Activated CD4-positive, alpha-beta T cell treated with anti-CD3 and anti-CD28 coated beads for 4 hours (primary cell): ENCODE results near the gene KCNB1.
"Not testable (repeated sequence)": the region's sequence is repeated elsewhere in the genome, so short reads cannot be mapped to it uniquely, and the experiment has no call there.

Experiments used
- DNase-seq, 2 donors: peaks; one replicate each; pipeline ENCODE4 v3.0.0-alpha.2; 2020

The KCNB1 gene

GRCh38 chr20:49432550-49432949 lies 49.9 kb downstream of the KCNB1 start:
- no peak for DNase-seq

GRCh38 chr20:49431329-49431728 lies 51.1 kb downstream of the KCNB1 start:
- DNase-seq = no peak

GRCh38 chr20:49430320-49430719 lies 52.1 kb downstream of the KCNB1 start:
- no peak for DNase-seq

- no peak for DNase-seq
Observed at GRCh38 chr20:49427751-49428518, 54.5 kb downstream of the KCNB1 start.

GRCh38 chr20:49426873-49427272 lies 55.6 kb downstream of the KCNB1 start:
- no peak for DNase-seq

- DNase-seq = no peak
Observed at GRCh38 chr20:49426395-49426794, 56.1 kb downstream of the KCNB1 start.

- DNase-seq = no peak
Observed at GRCh38 chr20:49424536-49424935, 57.9 kb downstream of the KCNB1 start.

- no peak for DNase-seq
Observed at GRCh38 chr20:49422161-49422560, 60.3 kb downstream of the KCNB1 start.

- DNase-seq = no peak
Observed at GRCh38 chr20:49420811-49421295, 61.6 kb downstream of the KCNB1 start.

- DNase-seq = no peak
Observed at GRCh38 chr20:49420292-49420691, 62.2 kb downstream of the KCNB1 start.

GRCh38 chr20:49419785-49420184 lies 62.7 kb downstream of the KCNB1 start:
- DNase-seq = no peak

GRCh38 chr20:49418809-49419208 lies 63.7 kb downstream of the KCNB1 start:
- DNase-seq = no peak

GRCh38 chr20:49417843-49418555 lies 64.5 kb downstream of the KCNB1 start:
- no peak for DNase-seq

- DNase-seq = no peak
Observed at GRCh38 chr20:49415668-49416044, 66.8 kb downstream of the KCNB1 start.

GRCh38 chr20:49415005-49415667 lies 67.3 kb downstream of the KCNB1 start:
- no peak for DNase-seq

GRCh38 chr20:49413677-49414076 lies 68.8 kb downstream of the KCNB1 start:
- no peak for DNase-seq

GRCh38 chr20:49412953-49413352 lies 69.5 kb downstream of the KCNB1 start:
- DNase-seq = no peak

GRCh38 chr20:49412254-49412653 lies 70.2 kb downstream of the KCNB1 start:
- DNase-seq = no peak

GRCh38 chr20:49411221-49411925 lies 71.1 kb downstream of the KCNB1 start:
- no peak for DNase-seq

GRCh38 chr20:49409975-49410621 lies 72.4 kb downstream of the KCNB1 start:
- not testable (repeated sequence) for DNase-seq

- no peak for DNase-seq
Observed at GRCh38 chr20:49409302-49409974, 73.0 kb downstream of the KCNB1 start.

GRCh38 chr20:49408509-49409104 lies 73.9 kb downstream of the KCNB1 start:
- no peak for DNase-seq
